ENCODE measurements around the gene TNIP2.

TNIP2 gene

GRCh38 chr4:2790583-2791517 lies 34.7 kb upstream of the TNIP2 start:
- ATAC-seq: no peak
- no peak for TF ChIP-seq ISL1 (CRISPR knock-in tag; IDR thresholded peaks at IDR 0.05)

- TF ChIP-seq PPARA (CRISPR knock-in tag; IDR thresholded peaks at IDR 0.05; ENCODE audit: borderline replicate concordance) (no peak), CSDC2 (CRISPR knock-in tag; IDR thresholded peaks at IDR 0.05) (no peak), ZFP30 (CRISPR knock-in tag; IDR thresholded peaks at IDR 0.05) (no peak), GLIS3 (CRISPR knock-in tag; IDR thresholded peaks at IDR 0.05) (no peak), PATZ1 (CRISPR knock-in tag; IDR thresholded peaks at IDR 0.05; ENCODE audit: borderline replicate concordance) (no peak)
- no peak for ATAC-seq
Observed at GRCh38 chr4:2789793-2790582, 33.9 kb upstream of the TNIP2 start.

GRCh38 chr4:2789351-2789750 lies 33.2 kb upstream of the TNIP2 start:
- TF ChIP-seq ZNF8 (CRISPR knock-in tag; IDR thresholded peaks at IDR 0.05): no peak
- no peak for TF ChIP-seq TSHZ2 (CRISPR knock-in tag; IDR thresholded peaks at IDR 0.05)
- TF ChIP-seq ESRRG (CRISPR knock-in tag; IDR thresholded peaks at IDR 0.05): no peak
- TF ChIP-seq OSR1 (CRISPR knock-in tag; IDR thresholded peaks at IDR 0.05): no peak
- no peak for TF ChIP-seq ISL1 (CRISPR knock-in tag; IDR thresholded peaks at IDR 0.05)
- no peak for TF ChIP-seq ZFP3 (CRISPR knock-in tag; IDR thresholded peaks at IDR 0.05)
- TF ChIP-seq ZC3H10 (CRISPR knock-in tag; IDR thresholded peaks at IDR 0.05): no peak
- no peak for TF ChIP-seq CREB5 (CRISPR knock-in tag; IDR thresholded peaks at IDR 0.05; ENCODE audit: low read depth)
- no peak for TF ChIP-seq PATZ1 (CRISPR knock-in tag; IDR thresholded peaks at IDR 0.05; ENCODE audit: borderline replicate concordance)
- TF ChIP-seq TCF4 (CRISPR knock-in tag; IDR thresholded peaks at IDR 0.05; ENCODE audit: borderline replicate concordance): no peak
- TF ChIP-seq SNAI2 (CRISPR knock-in tag; IDR thresholded peaks at IDR 0.05): no peak
- TF ChIP-seq ZNF70 (CRISPR knock-in tag; IDR thresholded peaks at IDR 0.05): no peak
- no peak for TF ChIP-seq ZFP30 (CRISPR knock-in tag; IDR thresholded peaks at IDR 0.05)
- no peak for TF ChIP-seq POU6F1 (CRISPR knock-in tag; IDR thresholded peaks at IDR 0.05; ENCODE audit: borderline replicate concordance, low read depth)
- TF ChIP-seq PPARA (CRISPR knock-in tag; IDR thresholded peaks at IDR 0.05; ENCODE audit: borderline replicate concordance): no peak
- no peak for TF ChIP-seq BACH2 (CRISPR knock-in tag; IDR thresholded peaks at IDR 0.05; ENCODE audit: borderline replicate concordance)
- no peak for TF ChIP-seq ARNTL (CRISPR knock-in tag; IDR thresholded peaks at IDR 0.05; ENCODE audit: borderline replicate concordance, low read depth)
- TF ChIP-seq CSRNP3 (CRISPR knock-in tag; IDR thresholded peaks at IDR 0.05): no peak
- no peak for TF ChIP-seq CSDC2 (CRISPR knock-in tag; IDR thresholded peaks at IDR 0.05)
- ATAC-seq: no peak

All from SK-N-SH treated with all-trans-retinoic acid at 6 μM for 48 hours (cell line).